Measurements from ENCODE around the gene LDLRAD2.

DNA sequence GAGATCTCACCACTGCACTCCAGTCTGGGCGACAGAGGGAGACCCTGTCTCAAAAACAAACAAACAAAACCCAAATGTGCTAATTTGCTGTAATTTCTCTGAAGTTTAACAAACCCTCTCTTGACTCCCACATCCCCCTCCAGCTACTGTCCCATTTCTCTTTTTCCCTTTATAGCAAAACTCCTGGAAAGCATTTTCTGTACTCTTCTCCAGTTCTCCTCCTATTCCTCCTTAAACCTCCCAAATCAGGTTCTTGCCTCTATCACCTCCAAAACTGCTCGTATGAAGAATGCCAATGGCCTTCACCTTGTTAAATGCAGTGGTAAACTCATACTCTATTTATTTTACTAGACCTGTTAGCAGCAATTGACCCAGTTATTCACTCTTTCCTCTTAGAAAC lies 25.4 kb upstream of the LDLRAD2 start:
- TF ChIP-seq POLR2AphosphoS5 (IDR thresholded peaks at IDR 0.05; ENCODE audit: low read depth, low read length) (no peak), POLR2A (IDR thresholded peaks at IDR 0.05; ENCODE audit: low read depth, low read length) (no peak), TAF1 (IDR thresholded peaks at IDR 0.05; ENCODE audit: borderline replicate concordance, low read depth, low read length) (no peak)
